Umbilical cord (tissue), 2 donors: Measurements from ENCODE around the gene DPAGT1. TPM values are rescaled to one million over a fixed set of nuclear protein-coding genes. Genes with fewer than 3 reads are reported as not detected.

ENCODE experiments used
- DNase-seq: peaks from one replicate; pipeline ENCODE4 v3.0.0-alpha.2; 2015; ENCODE audit warnings: low spot score
- total RNA-seq: library from RNA; depleted of rRNA; stranded (reverse); fragments of >200 nt; gene quantifications from one replicate; pipeline ENCODE4 v1.2.3, GENCODE V29; 2014; ENCODE audit warnings: low replicate concordance; ENCODE audit not compliant: insufficient read depth

DPAGT1 gene
- total RNA-seq, 1 donor from 2014 or later: 29.9 TPM

DNA sequence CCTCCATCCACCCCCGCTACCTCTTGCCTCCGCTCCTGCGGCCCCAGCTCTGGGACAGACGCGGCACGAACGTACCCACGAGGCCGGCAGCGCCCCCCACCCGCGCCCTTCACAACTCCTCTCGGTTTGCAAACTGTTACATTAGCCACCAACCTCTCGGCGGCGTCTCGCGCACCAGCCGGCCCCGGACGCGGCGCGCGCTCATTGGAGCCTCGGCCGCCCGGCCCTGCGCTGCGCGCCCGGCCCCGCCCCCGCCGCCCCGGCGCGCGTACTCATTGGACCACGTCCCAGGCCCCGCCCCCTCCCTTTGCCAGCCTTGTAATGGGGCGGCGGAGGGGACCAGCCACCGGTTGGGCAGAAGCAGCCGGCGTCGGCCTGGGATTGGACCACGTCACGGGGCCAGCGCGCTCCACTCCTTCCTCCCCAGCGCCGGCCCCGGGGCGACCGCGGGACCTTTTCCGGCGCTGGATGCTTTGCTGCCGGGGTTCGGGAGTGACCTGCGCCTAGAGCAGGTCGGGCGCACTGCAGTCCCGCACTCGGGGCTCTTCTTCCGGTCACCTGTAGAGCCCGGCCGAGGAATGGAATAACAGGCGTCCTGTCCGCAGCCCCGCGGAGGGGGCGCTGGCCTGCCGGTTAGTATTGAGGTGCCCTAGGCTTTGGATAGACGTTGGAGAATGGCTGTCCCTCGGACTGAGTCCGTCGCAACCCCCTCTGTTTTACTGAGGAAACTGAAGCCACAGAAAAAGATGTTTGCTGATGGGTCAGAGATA is 44.5 kb downstream of the DPAGT1 start, which contains the start of gene HYOU1:
TSS of gene HYOU1 (minus strand) at position 206 of the 770 bp plus-strand sequence. CDS start 1,045 bp downstream, outside the sequence.
- DNase-seq: peak; percentile 97

DNA sequence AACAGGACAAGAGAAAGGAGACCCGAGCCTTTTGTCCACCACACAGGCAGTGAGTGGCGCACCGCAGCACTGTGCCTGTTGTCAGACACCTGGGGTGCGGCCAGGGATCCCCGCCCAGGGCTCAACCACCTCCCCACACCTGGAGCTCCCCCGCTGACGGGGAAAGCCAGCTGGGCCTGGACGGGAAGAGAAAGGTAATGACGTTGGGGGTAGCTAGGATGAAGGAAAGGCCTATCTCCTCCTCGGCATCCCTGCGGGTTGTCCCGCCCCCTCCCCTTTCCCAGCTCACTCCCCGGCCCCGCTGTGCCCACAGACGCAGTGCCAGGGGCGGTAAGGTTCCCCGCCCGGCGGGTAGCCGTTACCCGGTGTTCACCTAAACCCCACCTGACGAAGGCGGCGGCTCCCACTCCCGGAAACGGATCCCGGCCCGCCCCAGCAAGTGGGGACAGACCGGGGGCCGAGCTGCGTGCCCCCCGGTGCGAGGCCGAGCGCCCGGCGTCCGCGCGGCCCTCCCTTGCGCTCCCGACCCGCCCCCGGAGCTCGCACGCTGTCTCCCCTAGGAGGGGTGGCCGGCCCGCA is 45.1 kb downstream of the DPAGT1 start:
- no peak for DNase-seq

DNA sequence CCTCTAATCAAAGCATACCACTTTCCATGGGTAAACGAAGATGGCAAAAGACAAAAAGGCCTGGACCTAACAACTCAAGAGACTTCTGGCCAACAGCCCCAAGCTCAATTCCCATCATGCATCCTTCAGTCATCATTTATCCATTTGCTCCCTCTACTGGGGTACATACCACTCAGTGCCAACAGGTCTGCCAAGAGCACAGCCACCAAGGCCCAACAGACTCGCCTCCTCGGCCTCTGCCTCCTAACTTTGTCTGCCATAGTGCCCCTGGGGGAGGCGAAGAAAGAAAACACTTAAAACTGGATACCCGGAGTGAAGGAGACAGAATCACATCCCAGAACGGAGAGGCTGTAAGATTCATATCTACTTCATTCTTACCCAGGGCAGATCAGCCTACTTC is 45.8 kb downstream of the DPAGT1 start:
- no peak for DNase-seq

DNA sequence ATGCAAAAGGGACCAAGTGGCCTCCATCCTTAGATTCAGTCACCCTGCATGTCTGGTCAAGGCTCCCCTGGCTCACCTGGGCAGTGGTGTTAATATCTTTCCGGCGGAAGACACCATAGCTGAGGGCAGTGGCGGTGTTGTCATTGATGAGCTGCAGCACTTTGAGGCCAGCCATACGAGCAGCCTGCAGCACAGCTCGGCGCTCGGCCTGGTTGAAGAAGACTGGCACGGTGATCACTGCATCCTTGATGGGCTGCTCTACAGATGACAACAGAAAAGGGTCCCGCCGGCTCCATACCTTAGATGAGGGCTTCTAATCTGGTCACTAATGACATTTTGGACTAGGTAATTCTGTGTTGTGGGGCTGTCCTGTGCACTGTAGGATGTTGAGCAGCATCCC is 47.2 kb downstream of the DPAGT1 start:
- no peak for DNase-seq

DNA sequence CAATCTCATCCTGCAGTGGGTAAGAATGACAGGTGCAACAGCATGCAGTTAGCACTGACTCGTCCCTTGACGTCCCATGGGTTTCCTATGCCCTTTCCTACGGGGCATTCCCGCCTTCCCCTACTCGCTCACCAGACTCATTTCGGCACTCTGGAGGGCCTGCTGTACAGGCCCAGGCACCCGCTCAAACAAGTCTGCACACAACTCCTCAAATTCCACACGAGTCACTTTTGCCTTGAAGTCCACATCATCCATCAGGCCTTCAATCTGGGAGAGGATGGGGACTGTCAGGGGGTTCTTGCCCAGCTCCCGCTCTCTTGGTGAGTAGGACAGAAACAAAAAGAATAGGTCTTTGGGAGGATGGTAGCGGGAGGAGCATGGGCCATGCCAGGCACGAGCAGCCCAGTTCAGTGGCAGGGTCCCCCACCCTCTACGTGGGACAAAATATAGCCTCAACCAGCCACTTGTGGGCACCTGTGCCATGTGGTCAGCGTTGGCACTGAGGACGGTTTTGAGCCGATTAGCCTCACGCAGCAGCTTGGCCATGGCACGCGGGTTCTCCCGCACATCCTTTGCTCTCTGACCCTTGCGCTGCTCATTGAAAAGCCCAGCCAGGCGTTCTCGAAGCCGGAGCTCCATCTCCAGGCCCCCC is 49.4 kb downstream of the DPAGT1 start:
- DNase-seq: peak; percentile 20

DNA sequence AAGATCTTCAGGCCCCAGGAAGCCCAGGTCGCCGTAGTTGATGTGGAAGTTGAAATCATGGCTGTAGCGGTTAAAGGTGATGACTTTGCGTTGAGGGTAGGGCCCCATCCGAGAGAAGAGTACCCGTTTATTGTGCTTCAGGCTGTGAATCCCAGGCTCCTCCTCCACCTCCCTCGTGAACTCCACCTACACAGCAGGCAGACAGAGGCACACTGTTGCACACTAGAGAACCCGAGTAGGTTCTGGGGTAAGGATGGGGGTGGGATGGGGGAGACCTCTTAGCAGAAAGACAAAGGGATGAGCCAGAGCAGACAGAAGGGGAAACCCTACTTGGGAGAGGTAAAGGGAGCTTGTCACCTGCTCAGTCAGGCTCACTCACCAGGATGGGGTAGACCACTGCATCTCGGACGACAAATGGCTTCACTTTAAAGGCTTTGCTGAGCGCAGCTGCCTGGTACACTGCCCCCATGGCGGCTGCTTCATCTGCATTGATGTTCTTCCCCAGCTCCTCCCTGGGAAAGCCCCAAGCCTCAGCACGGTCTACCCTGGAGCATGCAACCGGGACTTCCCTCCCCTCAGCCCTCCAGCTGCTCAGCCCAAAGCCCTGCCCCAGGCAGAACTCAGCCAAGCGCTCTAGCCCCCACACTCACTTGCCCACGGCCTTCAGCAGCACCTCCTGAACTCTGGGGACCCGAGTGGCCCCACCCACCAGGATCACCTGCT is 50.1 kb downstream of the DPAGT1 start:
- no peak for DNase-seq

DNA sequence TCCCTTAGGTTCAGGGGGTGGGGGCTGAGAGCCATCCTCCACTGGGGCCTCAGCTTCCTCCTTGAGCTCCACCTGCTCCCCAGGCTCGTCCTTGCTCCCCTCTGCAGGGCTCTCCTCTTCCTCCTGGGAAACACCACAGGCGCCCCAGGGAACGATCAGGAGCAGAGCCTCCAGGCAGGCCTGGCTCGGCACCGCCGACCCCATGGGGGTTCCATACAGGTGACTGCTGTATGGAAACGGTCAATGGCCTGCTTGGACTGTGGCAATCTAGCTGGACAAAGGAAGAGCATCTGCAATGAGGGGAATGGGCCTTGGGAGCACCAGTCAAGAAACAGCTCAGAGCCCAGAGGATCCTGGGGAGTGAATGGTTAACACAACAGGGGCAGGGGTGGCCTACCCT is 52.6 kb downstream of the DPAGT1 start:
- DNase-seq: no peak

DNA sequence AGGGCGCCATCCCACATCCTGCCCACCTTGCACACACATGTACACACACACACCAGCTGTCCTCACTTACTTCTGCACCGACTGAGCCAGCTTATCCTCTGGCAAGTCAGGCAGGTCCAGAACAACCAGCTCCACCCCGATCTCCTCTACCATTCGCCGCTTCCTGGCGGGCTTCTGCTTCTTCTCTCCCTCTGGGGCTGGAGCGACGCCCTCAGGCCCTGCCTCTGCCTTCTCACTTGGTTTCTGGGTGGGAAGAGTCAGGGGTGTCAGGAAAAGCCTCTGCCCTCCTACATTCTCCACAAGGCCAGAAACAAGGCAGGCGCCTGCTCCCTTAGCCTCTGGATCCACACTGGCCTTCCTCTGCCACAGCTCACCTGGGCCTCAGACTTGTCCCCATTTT is 53.0 kb downstream of the DPAGT1 start:
- no peak for DNase-seq

DNA sequence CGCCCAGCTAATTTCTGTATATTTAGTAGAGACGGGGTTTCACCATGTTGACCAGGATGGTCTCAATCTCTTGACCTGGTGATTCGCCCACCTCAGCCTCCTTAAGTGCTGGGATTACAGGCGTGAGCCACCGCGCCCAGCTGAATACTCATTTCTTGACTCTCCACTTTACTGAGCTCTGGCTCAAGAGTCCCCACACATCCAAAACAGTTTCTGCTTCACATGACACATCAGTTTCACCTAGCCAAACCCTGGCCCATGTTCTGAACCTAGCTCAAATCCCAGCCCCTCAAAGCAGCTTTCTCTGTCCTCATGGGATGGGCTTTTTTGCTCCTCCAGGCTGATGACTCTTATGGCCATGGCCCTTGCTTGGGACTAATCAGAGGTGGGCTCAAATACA is 54.4 kb downstream of the DPAGT1 start:
- DNase-seq: no peak

Other genes with a start within 250 kb of the DPAGT1 start
- 0.48 TPM for gene CXCR5, start 218.0 kb downstream of the DPAGT1 start, total RNA-seq
- 15.9 TPM for gene BCL9L, start 175.9 kb downstream of the DPAGT1 start, total RNA-seq
- not detected for gene UPK2, start 145.6 kb downstream of the DPAGT1 start, total RNA-seq
- gene FOXR1, start 130.1 kb downstream of the DPAGT1 start, total RNA-seq: not detected
- 44.1 TPM for gene CENATAC, start 103.7 kb downstream of the DPAGT1 start, total RNA-seq
- 2,427 TPM for gene RPS25, start 83.5 kb downstream of the DPAGT1 start, total RNA-seq
- 62.6 TPM for gene TRAPPC4, start 83.1 kb downstream of the DPAGT1 start, total RNA-seq
- 18.5 TPM for gene SLC37A4, start 71.0 kb downstream of the DPAGT1 start, total RNA-seq
- gene HYOU1, start 44.6 kb downstream of the DPAGT1 start, total RNA-seq: 31.5 TPM
- gene VPS11, start 34.0 kb downstream of the DPAGT1 start, total RNA-seq: 12.8 TPM
- 30.1 TPM for gene HMBS, start 17.0 kb downstream of the DPAGT1 start, total RNA-seq
- 1.9 TPM for gene C2CD2L, start 5.5 kb upstream of the DPAGT1 start, total RNA-seq
- 44.8 TPM for gene HINFP, start 19.7 kb upstream of the DPAGT1 start, total RNA-seq
- gene ABCG4, start 47.2 kb upstream of the DPAGT1 start, total RNA-seq: 0.96 TPM
- 12.0 TPM for gene NLRX1, start 66.9 kb upstream of the DPAGT1 start, total RNA-seq
- gene NHERF4, start 83.6 kb upstream of the DPAGT1 start, total RNA-seq: not detected
- gene CBL, start 104.5 kb upstream of the DPAGT1 start, total RNA-seq: 11.3 TPM
- gene MCAM, start 215.3 kb upstream of the DPAGT1 start, total RNA-seq: 879 TPM
- 0.72 TPM for gene RNF26, start 232.7 kb upstream of the DPAGT1 start, total RNA-seq
- 14.9 TPM for gene C1QTNF5, start 239.0 kb upstream of the DPAGT1 start, total RNA-seq
- 2.9 TPM for gene MFRP, start 244.9 kb upstream of the DPAGT1 start, total RNA-seq